Activated CD8-positive, alpha-beta T cell treated with anti-CD3 and anti-CD28 coated beads for 36 hours (primary cell): Measurements from ENCODE around the gene IGF2BP1. TPM values are rescaled to one million over a fixed set of nuclear protein-coding genes. Genes with fewer than 3 reads are reported as not detected.

ENCODE experiments used
- ATAC-seq: fragments of 200-7000 bp; cut with Tn5 transposase; one replicate; pipeline ENCODE4 v1.10.0; 2021; ENCODE audit warnings: mild to moderate bottlenecking, moderate library complexity
- CTCF ChIA-PET: fragments of 350-600 bp; sonication (Branson Sonifier 250); formaldehyde crosslinking; loops from one replicate; lab custom pipeline; 2021; ENCODE audit warnings: antibody characterized with exemption; lab: Charles Lee
- POLR2A ChIA-PET: fragments of 350-600 bp; sonication (Branson Sonifier 250); formaldehyde crosslinking; loops from one replicate; lab custom pipeline; 2021; ENCODE audit warnings: antibody characterized with exemption; lab: Charles Lee
- DNase-seq: peaks from one replicate; pipeline ENCODE4 v3.0.0-alpha.2; 2020
- H3K27ac Mint-ChIP-seq: one replicate; pipeline ENCODE4 v1.8.0; 2021; ENCODE audit warnings: mild to moderate bottlenecking, mixed read lengths
- H3K27me3 Mint-ChIP-seq: one replicate; pipeline ENCODE4 v1.8.0; 2021; ENCODE audit warnings: mixed read lengths
- H3K36me3 Mint-ChIP-seq: one replicate; pipeline ENCODE4 v1.8.0; 2021; ENCODE audit warnings: low read depth, mixed read lengths
- H3K4me1 Mint-ChIP-seq: one replicate; pipeline ENCODE4 v1.8.0; 2021; ENCODE audit warnings: low read depth, mixed read lengths
- H3K4me3 Mint-ChIP-seq: one replicate; pipeline ENCODE4 v1.8.0; 2021; ENCODE audit warnings: mild to moderate bottlenecking, moderate library complexity, mixed read lengths
- H3K9me3 Mint-ChIP-seq: one replicate; pipeline ENCODE4 v1.8.0; 2021; ENCODE audit warnings: mixed read lengths
- intact Hi-C: fragments of 100-400 bp; cut with micrococcal nuclease; formaldehyde crosslinking; loops from one replicate; pipeline ENCODE4 v1.10.0; 2022
- total RNA-seq, 2 experiments: library from RNA; stranded (reverse); gene quantifications; one replicate each; pipeline ENCODE4 v1.2.3, GENCODE V29; 2021
- TF ChIP-seq, protein P1 (sequence below): fragments of 200-600 bp; IDR thresholded peaks from one replicate; pipeline ENCODE4 v1.8.0; 2022; ENCODE audit warnings: antibody characterized with exemption, mild to moderate bottlenecking

Gene IGF2BP1
- total RNA-seq, 2 experiments from 2014 or later = 0.18 to 0.51 TPM

DNA sequence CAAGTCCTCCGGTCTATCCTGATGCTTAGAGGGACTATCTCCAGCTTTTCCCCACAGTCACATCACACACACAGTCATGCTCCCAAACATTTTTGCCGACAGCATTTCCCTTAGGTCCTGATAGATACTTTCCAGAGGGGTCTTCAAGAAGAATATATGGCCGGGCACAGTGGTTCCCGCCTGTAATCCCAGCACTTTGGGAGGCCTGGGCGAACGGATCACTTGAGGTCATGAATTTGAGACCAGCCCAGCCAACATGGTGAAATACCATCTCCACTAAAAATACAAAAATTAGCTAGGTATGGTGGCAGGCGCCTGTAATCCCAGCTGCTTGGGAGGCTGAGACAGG is 24.5 kb upstream of the IGF2BP1 start:
- DNase-seq (no peak), ATAC-seq (no peak)
- TF ChIP-seq, protein P1, sequence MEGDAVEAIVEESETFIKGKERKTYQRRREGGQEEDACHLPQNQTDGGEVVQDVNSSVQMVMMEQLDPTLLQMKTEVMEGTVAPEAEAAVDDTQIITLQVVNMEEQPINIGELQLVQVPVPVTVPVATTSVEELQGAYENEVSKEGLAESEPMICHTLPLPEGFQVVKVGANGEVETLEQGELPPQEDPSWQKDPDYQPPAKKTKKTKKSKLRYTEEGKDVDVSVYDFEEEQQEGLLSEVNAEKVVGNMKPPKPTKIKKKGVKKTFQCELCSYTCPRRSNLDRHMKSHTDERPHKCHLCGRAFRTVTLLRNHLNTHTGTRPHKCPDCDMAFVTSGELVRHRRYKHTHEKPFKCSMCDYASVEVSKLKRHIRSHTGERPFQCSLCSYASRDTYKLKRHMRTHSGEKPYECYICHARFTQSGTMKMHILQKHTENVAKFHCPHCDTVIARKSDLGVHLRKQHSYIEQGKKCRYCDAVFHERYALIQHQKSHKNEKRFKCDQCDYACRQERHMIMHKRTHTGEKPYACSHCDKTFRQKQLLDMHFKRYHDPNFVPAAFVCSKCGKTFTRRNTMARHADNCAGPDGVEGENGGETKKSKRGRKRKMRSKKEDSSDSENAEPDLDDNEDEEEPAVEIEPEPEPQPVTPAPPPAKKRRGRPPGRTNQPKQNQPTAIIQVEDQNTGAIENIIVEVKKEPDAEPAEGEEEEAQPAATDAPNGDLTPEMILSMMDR = no peak
- Mint-ChIP-seq H3K9me3 (no peaks in the 10 kb centered on the region), H3K27ac (no peak overlapping the region), H3K4me3 (no peak overlapping the region), H3K27me3 (peaks cover 24% of the 10 kb centered on the region), H3K4me1 (peaks cover 6% of the 10 kb centered on the region), H3K36me3 (no peaks in the 10 kb centered on the region)
- intact Hi-C loops = no loop called here
- POLR2A ChIA-PET = no interaction called here
- CTCF ChIA-PET = interaction anchor here (2.0 kb wide), 1 partner anchor 60 kb away, joined by 7 read pairs; no protein-coding TSS in a partner anchor

DNA sequence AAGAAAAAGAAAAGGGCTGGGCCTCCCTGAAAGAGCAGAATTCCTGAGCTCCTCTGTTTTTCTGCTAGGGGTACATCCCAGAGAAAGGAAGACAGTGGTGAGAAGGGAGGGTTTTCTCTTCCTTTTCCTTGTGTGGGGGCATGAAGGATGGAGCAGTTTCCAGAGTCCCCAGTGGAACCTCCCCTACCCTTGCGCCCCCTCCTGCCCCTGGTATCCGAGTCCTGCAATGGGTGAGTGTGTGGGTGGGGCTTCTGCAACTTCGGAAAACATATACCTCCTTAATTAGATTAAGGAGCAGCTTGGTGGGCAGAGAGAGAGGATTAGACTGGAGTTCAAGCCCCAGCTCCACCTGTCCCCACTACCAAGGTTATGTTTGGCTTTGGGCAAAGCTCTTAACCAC is 23.4 kb upstream of the IGF2BP1 start:
- ChIA-PET POLR2A (interaction anchor here (0.5 kb wide), 1 partner anchor 317 kb away, joined by 3 read pairs; no protein-coding TSS in a partner anchor), CTCF (interaction anchor here (2.0 kb wide), 1 partner anchor 59 kb away, joined by 7 read pairs; no protein-coding TSS in a partner anchor)
- Mint-ChIP-seq H3K36me3 (no peaks in the 10 kb centered on the region), H3K9me3 (no peaks in the 10 kb centered on the region), H3K27ac (no peak overlapping the region), H3K4me3 (no peak overlapping the region), H3K4me1 (peaks cover 6% of the 10 kb centered on the region), H3K27me3 (peaks cover 21% of the 10 kb centered on the region)
- intact Hi-C loops = no loop called here
- DNase-seq = no peak
- no peak for ATAC-seq
- TF ChIP-seq, protein P1 = no peak

DNA sequence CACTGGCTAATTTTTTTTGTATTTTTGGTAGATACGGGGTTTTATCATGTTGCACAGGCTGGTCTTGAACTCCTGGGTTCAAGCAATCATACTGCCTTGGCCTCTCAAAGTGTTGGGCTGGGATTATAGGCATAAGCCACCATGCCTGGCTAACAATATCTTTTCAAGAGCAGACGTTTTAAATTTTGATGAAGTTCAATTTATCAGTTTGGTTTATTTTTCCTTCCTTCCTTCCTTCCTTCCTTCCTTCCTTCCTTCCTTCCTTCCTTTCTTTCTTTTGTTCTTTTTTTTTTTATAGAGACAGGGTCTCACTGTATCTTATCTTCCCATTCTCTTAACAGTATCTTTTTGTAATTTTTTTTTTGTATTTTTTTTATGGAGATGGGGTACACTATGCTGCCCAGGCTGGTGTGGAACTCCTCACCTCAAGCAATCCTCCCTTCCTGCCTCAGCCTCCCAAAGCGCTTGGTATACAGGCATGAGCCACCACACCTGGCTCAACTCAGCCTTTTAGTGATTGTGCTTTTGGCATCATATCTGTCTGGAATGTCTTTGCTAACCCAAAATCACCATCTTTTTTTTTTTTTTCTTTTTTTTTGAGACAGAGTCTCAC is 15.2 kb upstream of the IGF2BP1 start:
- ATAC-seq (no peak), DNase-seq (no peak)
- TF ChIP-seq, protein P1 = no peak
- intact Hi-C loops = no loop called here
- Mint-ChIP-seq H3K4me1 (no peaks in the 10 kb centered on the region), H3K4me3 (no peak overlapping the region), H3K9me3 (peaks cover 1% of the 10 kb centered on the region), H3K27ac (no peak overlapping the region), H3K36me3 (no peaks in the 10 kb centered on the region), H3K27me3 (peaks cover 10% of the 10 kb centered on the region)
- CTCF ChIA-PET = interaction anchor here (1.3 kb wide), 1 partner anchor 303 kb away, joined by 4 read pairs; no protein-coding TSS in a partner anchor
- POLR2A ChIA-PET = no interaction called here

DNA sequence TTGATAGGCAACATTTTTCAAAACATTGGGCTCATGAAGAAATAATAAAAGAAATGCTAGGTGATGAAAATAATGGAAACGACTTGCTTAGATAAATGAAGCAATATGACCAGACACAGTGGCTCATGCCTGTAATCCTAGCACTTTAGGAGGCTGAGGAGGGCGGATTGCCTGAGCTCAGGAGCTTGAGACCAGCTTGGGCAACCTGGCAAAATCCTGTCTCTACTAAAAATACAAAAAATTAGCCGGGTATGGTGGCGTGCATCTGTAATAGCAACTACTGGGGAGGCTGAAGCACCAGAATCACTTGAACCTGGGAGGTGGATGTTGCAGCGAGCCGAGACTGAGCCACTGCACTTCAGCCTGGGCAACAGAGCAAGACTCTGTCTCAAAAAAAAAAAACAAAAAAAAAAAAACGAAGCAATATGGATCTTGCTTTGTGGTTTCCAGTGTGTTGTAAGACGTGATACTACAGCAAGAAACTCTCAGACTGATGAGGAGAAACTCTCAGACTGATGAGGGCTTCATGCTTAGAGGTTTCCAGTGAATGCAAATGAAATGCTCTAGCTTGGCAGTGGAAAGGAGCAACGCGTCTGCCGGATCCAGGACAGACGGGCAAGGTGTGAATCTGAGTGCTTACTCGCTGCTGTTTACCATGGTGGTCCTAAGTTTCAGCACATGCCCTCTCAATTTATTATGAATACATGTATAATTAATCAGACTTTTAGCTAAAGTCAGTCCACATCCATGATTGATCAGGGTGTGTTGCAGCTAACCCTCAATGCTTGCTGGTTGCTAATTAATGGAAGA is 11.5 kb upstream of the IGF2BP1 start:
- Mint-ChIP-seq H3K4me1 (no peaks in the 10 kb centered on the region), H3K4me3 (no peak overlapping the region), H3K9me3 (peaks cover 1% of the 10 kb centered on the region), H3K27me3 (peaks cover 20% of the 10 kb centered on the region), H3K36me3 (no peaks in the 10 kb centered on the region), H3K27ac (no peak overlapping the region)
- TF ChIP-seq, protein P1 = no peak
- intact Hi-C loops = no loop called here
- ATAC-seq = no peak
- POLR2A ChIA-PET = no interaction called here
- CTCF ChIA-PET = interaction anchor here (0.7 to 1.0 kb wide), 2 partner anchors 180 to 253 kb away, joined by 3 read pairs; no protein-coding TSS in a partner anchor
- DNase-seq = no peak

DNA sequence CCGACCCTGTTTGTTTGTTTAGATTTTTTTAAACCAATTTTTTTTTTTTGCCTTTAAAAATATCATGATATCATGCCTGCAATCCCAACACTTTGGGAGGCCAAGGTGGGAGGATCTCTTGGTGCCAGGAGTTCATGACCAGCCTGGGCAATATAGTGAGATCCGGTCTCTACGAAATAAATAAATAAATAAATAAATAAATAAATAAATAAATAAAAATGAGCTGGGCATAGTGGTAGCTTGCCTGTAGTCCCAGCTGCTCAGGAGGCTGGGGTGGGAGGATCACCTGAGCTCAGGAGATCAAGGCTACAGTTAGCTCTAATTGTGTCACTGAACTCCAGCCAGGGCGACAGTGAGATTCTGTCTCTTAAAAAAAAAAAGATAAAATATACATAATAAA is 8.1 kb upstream of the IGF2BP1 start:
- Mint-ChIP-seq H3K36me3 (no peaks in the 10 kb centered on the region), H3K4me1 (no peaks in the 10 kb centered on the region), H3K27ac (no peak overlapping the region), H3K9me3 (no peaks in the 10 kb centered on the region), H3K27me3 (peaks cover 34% of the 10 kb centered on the region), H3K4me3 (no peak overlapping the region)
- DNase-seq = no peak
- no peak for ATAC-seq
- TF ChIP-seq, protein P1 = no peak
- CTCF ChIA-PET = no interaction called here
- intact Hi-C loops = no loop called here
- POLR2A ChIA-PET = no interaction called here
